GM04504 (cell line): ENCODE measurements around the gene UBAP1L.
"Not testable (repeated sequence)": the region's sequence is repeated elsewhere in the genome, so short reads cannot be mapped to it uniquely, and the experiment has no call there.

Experiments
- DNase-seq: peaks from one replicate; pipeline ENCODE4 v3.0.0-alpha.2; 2012; ENCODE audit warnings: low read depth

The UBAP1L gene

GRCh38 chr15:65099801-65100200 is 15.2 kb downstream of the UBAP1L start:
- not testable (repeated sequence) for DNase-seq

GRCh38 chr15:65099336-65099735 is 15.7 kb downstream of the UBAP1L start:
- DNase-seq = no peak

- no peak for DNase-seq
Measured at GRCh38 chr15:65097651-65098263, 17.2 kb downstream of the UBAP1L start.

- DNase-seq = no peak
Measured at GRCh38 chr15:65096481-65097385, 18.3 kb downstream of the UBAP1L start.

GRCh38 chr15:65095747-65096104 is 19.3 kb downstream of the UBAP1L start:
- no peak for DNase-seq

GRCh38 chr15:65095011-65095746 is 19.8 kb downstream of the UBAP1L start:
- no peak for DNase-seq

- DNase-seq = no peak
Measured at GRCh38 chr15:65094294-65094995, 20.6 kb downstream of the UBAP1L start.

GRCh38 chr15:65093793-65094170 is 21.2 kb downstream of the UBAP1L start:
- not testable (repeated sequence) for DNase-seq

GRCh38 chr15:65092911-65093792 is 21.8 kb downstream of the UBAP1L start:
- no peak for DNase-seq

- no peak for DNase-seq
Measured at GRCh38 chr15:65091946-65092770, 22.8 kb downstream of the UBAP1L start.

GRCh38 chr15:65089206-65089824 is 25.7 kb downstream of the UBAP1L start:
- DNase-seq = no peak

- no peak for DNase-seq
Measured at GRCh38 chr15:65088643-65089021, 26.4 kb downstream of the UBAP1L start.

GRCh38 chr15:65087873-65088642 is 26.9 kb downstream of the UBAP1L start:
- no peak for DNase-seq

GRCh38 chr15:65087411-65087810 is 27.6 kb downstream of the UBAP1L start:
- no peak for DNase-seq

GRCh38 chr15:65086680-65087111 is 28.3 kb downstream of the UBAP1L start:
- no peak for DNase-seq

- DNase-seq = no peak
Measured at GRCh38 chr15:65085990-65086679, 28.9 kb downstream of the UBAP1L start.

- no peak for DNase-seq
Measured at GRCh38 chr15:65085207-65085753, 29.7 kb downstream of the UBAP1L start.
